Glutamatergic neuron (in vitro differentiated cells): ENCODE results near the gene PLSCR4. TPM values are rescaled to one million over a fixed set of nuclear protein-coding genes. Genes with fewer than 3 reads are reported as not detected.

ENCODE experiments used
- DNase-seq: peaks from one replicate; pipeline ENCODE4 v3.0.0; 2022
- H3K27ac Mint-ChIP-seq: one replicate; pipeline ENCODE4 v1.8.0; 2020; ENCODE audit warnings: mild to moderate bottlenecking, mixed read lengths, inconsistent platforms; ENCODE audit not compliant: unreplicated experiment
- H3K27me3 Mint-ChIP-seq: one replicate; pipeline ENCODE4 v1.8.0; 2020; ENCODE audit warnings: mild to moderate bottlenecking, moderate library complexity, mixed read lengths, inconsistent platforms; ENCODE audit not compliant: unreplicated experiment
- H3K36me3 Mint-ChIP-seq: one replicate; pipeline ENCODE4 v1.8.0; 2020; ENCODE audit warnings: mild to moderate bottlenecking, mixed read lengths, inconsistent platforms; ENCODE audit not compliant: unreplicated experiment
- H3K4me1 Mint-ChIP-seq: one replicate; pipeline ENCODE4 v1.8.0; 2020; ENCODE audit warnings: mild to moderate bottlenecking, low read depth, mixed read lengths, inconsistent platforms; ENCODE audit not compliant: unreplicated experiment
- H3K4me3 Mint-ChIP-seq: one replicate; pipeline ENCODE4 v1.8.0; 2020; ENCODE audit warnings: mild to moderate bottlenecking, mixed read lengths, inconsistent platforms; ENCODE audit not compliant: unreplicated experiment
- H3K9me3 Mint-ChIP-seq: one replicate; pipeline ENCODE4 v1.8.0; 2020; ENCODE audit warnings: mild to moderate bottlenecking, moderate library complexity, mixed read lengths, inconsistent platforms; ENCODE audit not compliant: unreplicated experiment
- CTCF ChIP-seq: fragments of 200-600 bp; sonication (generic); IDR thresholded peaks from one replicate; pipeline ENCODE4 v1.5.0; 2021; ENCODE audit not compliant: partially characterized antibody, unreplicated experiment
- total RNA-seq: library from RNA; stranded (reverse); fragmentation: NEBNext Ultra II Directional; extraction: Animal tissue kit (Norgen Biotek cat#: 25700); gene quantifications from one replicate; pipeline ENCODE4 v1.2.1, GENCODE V29; 2021; ENCODE audit not compliant: unreplicated experiment

Gene PLSCR4
- total RNA-seq, 1 donor from 2014 or later = not detected

- H3K4me3 Mint-ChIP-seq = no peak overlapping the region
- no peaks in the 10 kb centered on the region for H3K27me3 Mint-ChIP-seq
- no peaks in the 10 kb centered on the region for H3K36me3 Mint-ChIP-seq
- no peak for DNase-seq
- no peaks in the 10 kb centered on the region for H3K9me3 Mint-ChIP-seq
- H3K27ac Mint-ChIP-seq = no peak overlapping the region
- H3K4me1 Mint-ChIP-seq = peaks cover under 1% of the 10 kb centered on the region
- no peak for TF ChIP-seq CTCF
These were observed 78.3 kb downstream of the PLSCR4 start for GRCh38 chr3:146172586-146172985.

GRCh38 chr3:146170591-146170990 lies 80.3 kb downstream of the PLSCR4 start:
- H3K36me3 Mint-ChIP-seq = no peaks in the 10 kb centered on the region
- no peak for DNase-seq
- no peaks in the 10 kb centered on the region for H3K27me3 Mint-ChIP-seq
- H3K4me3 Mint-ChIP-seq = no peak overlapping the region
- TF ChIP-seq CTCF = no peak
- H3K9me3 Mint-ChIP-seq = no peaks in the 10 kb centered on the region
- no peak overlapping the region for H3K27ac Mint-ChIP-seq
- peaks cover 9% of the 10 kb centered on the region for H3K4me1 Mint-ChIP-seq

GRCh38 chr3:146169891-146170290 lies 81.0 kb downstream of the PLSCR4 start:
- Mint-ChIP-seq H3K27ac (no peak overlapping the region), H3K4me3 (no peak overlapping the region), H3K36me3 (no peaks in the 10 kb centered on the region), H3K27me3 (no peaks in the 10 kb centered on the region), H3K4me1 (peaks cover 11% of the 10 kb centered on the region), H3K9me3 (no peaks in the 10 kb centered on the region)
- no peak for DNase-seq
- TF ChIP-seq CTCF = no peak

- Mint-ChIP-seq H3K36me3 (no peaks in the 10 kb centered on the region), H3K4me3 (no peak overlapping the region), H3K4me1 (peaks cover 16% of the 10 kb centered on the region), H3K27ac (peak overlapping the region; percentile 24), H3K27me3 (no peaks in the 10 kb centered on the region), H3K9me3 (peaks cover 1% of the 10 kb centered on the region)
- TF ChIP-seq CTCF = no peak
- DNase-seq = no peak
These were observed 84.1 kb downstream of the PLSCR4 start for GRCh38 chr3:146166826-146167225.

- Mint-ChIP-seq H3K4me1 (peaks cover 19% of the 10 kb centered on the region), H3K4me3 (no peak overlapping the region), H3K36me3 (no peaks in the 10 kb centered on the region), H3K9me3 (peaks cover 4% of the 10 kb centered on the region), H3K27me3 (no peaks in the 10 kb centered on the region), H3K27ac (no peak overlapping the region)
- DNase-seq = no peak
- no peak for TF ChIP-seq CTCF
These were observed 84.5 kb downstream of the PLSCR4 start for GRCh38 chr3:146166415-146166821.
